Activated T-cell treated with anti-CD3 and anti-CD28 coated beads for 1 hour (primary cell): ENCODE measurements around the gene FAM107B.
"Not testable (repeated sequence)": the region's sequence is repeated elsewhere in the genome, so short reads cannot be mapped to it uniquely, and the experiment has no call there.

Experiments
- DNase-seq: peaks from one replicate; pipeline ENCODE4 v3.0.0-alpha.2; 2020; ENCODE audit warnings: low read depth

Gene FAM107B

GRCh38 chr10:14664345-14664744 lies 110.4 kb downstream of the FAM107B start:
- DNase-seq, result no peak

DNA sequence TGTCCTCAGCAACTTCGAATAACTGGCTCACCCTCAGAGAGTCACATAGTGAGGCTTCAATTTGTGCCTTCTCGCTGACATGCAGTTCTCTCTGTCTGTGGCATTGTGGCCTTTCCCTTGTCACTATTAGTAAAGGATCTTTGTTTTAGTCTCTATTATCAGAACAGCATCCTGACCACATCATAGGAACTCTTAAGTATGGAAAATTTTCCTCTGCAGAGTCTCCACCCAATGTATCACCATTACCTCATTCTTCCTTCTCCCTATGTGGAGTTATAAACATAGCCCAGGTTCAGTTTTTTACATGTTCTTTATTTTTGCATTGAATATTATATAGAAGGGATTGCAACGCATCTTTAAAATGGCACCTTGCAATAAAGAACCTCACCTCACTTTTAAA lies 112.9 kb downstream of the FAM107B start:
- DNase-seq, result no peak

GRCh38 chr10:14660831-14661230 lies 113.9 kb downstream of the FAM107B start:
- no peak for DNase-seq

- DNase-seq, result peak; percentile 12
Observed at GRCh38 chr10:14659626-14660196, 115.0 kb downstream of the FAM107B start.

DNA sequence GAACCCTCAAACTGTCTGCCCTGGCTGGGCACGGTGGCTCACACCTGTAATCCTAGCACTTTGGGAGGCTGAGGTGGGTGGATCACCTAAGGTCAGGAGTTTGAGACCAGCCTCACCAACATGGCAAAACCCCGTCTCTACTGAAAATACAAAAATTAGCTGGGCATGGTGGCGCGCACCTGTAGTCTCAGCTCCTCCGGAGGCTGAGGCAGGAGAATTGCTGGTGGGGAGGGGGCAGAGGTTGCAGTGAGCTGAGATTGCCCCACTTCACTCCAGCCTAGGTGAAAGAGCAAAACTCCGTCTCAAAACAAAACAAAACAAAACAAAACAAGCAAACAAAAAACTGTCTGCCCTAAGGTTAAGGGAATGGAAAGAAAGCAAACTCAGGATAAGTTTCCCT lies 115.6 kb downstream of the FAM107B start:
- DNase-seq, result not testable (repeated sequence)

- DNase-seq, result no peak
Observed at GRCh38 chr10:14658331-14659127, 116.2 kb downstream of the FAM107B start.

GRCh38 chr10:14656052-14656730 lies 118.5 kb downstream of the FAM107B start:
- DNase-seq, result no peak

DNA sequence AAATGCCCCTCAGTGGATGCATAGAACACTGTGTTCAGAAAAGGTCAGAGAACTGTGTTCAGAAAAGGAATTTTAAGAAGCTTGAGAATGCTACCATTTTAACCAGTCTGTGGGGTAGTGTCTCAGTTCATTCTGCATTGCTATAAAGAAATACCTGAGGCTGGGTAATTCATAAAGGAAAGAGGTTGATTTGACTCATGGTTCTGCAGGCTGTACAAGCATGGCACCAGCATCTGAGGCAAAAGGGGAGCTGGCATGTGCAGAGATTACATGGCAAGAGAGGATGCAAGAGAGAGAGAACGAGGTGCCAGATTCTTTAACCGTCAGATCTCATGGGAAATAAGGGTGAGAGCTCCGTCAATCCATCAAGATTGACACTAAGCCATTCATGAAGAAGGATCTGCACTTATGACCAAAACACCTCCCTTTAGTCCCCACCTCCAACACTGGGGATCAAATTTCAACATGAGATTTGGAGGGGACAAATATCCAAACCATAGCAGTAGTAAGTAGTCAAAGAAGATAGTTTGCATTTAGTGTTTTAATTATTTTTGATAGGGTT lies 119.8 kb downstream of the FAM107B start:
- no peak for DNase-seq

DNA sequence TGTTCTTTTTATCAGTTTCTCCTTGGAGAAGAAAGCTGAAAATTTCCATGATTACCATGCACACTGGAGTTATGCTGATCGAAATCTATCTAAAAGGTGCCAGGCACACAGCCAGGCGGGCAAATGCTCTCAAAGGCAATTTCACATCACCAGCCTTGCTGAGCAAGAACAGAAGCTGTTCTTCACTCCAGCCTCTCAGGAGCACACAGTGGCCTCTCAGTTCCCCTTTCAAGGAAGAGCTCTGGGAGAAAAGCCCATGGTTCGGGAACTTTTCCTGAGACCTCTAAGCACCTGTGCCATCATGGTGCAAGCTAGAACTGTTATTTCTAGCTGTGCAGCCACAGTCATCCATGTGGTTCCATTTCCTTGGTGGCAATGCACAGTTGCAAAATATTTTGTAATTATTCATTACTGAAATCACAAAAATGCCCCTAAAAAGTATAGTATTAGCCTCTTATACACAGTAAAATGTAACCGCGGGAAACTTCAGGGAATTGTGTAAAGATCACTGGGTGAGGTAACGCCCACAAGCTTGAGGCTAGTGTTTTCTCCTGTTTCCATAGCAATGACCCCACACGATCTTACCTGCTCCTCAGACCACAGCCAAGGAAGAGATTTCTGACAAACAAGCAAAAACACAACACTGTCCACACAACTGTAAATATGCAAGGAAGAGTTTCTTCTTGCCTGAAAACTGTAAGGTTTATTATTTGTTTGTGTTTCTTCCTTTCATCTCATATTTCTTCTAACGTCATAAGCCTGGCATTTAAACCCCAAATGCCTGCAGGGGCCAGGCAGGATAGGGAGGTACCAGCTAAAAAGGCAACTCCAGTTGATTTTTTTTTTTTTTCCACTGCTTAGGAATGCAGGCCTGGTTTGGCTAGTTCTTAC lies 121.2 kb downstream of the FAM107B start:
- DNase-seq, result no peak

GRCh38 chr10:14652816-14653215 lies 121.9 kb downstream of the FAM107B start:
- DNase-seq, result no peak

- DNase-seq, result no peak
Observed at GRCh38 chr10:14652067-14652466, 122.6 kb downstream of the FAM107B start.

GRCh38 chr10:14649739-14650138 lies 125.0 kb downstream of the FAM107B start:
- DNase-seq, result no peak

- DNase-seq, result no peak
Observed at GRCh38 chr10:14648946-14649345, 125.8 kb downstream of the FAM107B start.

DNA sequence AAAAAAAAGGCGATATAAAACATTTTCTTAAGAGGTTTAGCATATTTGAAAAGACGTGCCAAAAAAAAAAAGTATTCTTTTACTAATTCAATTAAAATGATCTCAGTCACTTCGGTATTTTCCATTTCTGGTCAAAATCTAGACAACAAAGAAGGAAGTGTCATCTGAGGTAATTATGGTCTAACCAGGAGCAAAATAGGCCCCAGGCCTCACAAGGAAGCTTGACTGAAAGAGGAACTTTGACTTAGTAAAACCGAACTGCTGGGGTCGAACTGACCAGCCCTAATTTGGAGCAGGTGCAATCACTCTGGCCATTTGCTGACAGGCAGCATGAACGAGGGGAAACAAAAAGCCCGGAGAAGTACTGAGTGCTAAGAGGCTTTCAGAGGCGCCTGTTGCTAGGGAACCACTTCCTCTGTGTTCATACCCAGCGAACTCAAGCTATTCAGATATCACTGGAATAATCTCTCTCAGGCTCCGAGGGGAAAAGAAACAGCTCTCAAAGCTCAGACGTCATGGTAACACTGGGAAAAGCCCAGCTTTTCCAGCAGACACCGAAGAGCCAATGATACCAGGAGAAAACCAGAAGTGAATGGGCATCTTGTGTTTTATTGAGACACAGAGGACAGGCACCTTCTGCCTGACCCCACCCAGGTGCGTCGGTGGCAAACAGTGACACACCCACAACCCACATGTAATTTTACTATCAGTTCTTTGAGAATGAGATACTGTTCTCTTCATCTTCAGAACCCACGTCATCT lies 126.5 kb downstream of the FAM107B start:
- peak; percentile 53 for DNase-seq

DNA sequence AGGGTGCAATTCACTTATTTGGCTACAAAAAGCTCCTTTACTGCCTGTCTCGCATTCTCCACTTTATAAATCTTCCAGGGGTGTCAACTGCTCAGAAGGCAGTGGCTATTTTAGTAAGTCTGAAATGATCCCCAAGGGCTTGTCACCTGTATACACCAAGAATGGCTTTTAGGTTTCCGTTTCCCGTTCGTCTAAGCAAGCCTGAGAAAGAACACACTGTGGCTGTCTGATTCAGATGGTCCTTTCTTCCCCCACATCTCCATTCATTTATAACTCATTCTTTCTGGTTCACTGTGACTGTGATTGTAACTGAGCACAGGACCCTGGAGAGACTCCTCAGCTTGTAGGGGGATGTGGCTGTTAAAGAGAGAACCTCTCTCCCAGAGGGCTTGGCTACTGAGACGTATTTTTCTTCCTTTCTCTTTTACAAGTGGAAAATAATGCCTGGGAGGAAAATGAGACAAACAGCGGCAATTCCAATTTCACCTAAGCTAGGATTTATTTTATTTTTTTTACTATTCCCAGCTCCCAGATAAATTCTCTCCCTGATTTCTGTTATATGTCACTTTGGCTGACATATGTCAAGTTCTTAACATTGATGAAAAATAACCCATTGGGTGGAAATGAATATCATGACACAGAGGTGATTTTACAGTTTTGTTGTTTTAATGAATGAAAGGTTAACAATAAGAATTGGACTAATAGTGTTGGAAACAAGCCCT lies 129.3 kb downstream of the FAM107B start:
- no peak for DNase-seq

DNA sequence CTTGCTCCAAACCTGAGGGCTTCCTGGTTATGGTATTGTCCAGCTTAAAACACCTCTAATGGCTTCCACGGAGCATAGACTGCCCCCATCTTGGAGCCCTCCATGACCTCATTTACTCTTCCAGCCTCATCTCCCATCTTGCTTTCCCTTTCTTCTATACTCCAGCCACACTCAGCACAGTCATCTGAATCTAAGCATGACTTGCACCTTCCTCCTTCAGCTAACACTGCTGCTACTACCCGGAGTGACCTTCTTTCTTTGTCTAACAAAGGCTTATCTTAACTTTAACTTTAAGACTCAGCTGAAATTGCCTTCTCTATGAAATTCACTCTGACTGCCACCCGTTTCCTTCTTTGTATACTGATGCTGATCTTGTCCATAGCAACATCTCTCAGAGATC lies 135.1 kb downstream of the FAM107B start:
- no peak for DNase-seq

DNA sequence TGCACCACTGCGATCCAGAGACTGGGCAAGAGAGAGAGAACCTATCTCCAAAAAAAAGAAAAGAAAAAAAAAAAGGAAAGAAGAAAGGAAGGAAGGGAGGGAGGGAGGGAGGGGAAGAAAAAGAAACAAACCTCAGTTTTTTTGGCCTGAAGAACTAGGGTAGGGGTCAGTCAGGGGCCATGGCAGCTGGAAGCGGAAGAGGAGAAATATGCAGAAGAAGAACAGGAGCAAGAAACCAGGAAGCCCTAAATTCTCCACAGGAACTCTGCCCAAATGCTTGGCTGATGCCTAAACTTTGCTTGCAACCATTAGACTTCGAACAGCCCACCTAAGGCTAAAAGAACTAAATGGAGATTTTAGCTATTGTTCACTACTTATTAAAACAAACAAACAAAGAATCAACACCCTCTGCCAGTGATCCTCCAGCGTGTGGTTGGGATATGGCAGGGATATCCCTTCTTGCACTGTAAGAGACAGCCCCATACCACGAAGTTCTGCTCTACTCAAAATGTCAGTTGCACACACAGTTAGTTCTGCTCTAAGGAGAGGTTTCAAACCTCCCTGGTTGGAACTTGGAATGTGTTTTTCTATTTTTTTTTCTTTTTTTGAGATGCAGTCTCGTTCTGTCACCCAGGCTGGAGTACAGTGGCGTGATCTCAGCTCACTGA lies 139.5 kb downstream of the FAM107B start:
- DNase-seq, result no peak

GRCh38 chr10:14634572-14634971 lies 140.1 kb downstream of the FAM107B start:
- DNase-seq, result not testable (repeated sequence)

DNA sequence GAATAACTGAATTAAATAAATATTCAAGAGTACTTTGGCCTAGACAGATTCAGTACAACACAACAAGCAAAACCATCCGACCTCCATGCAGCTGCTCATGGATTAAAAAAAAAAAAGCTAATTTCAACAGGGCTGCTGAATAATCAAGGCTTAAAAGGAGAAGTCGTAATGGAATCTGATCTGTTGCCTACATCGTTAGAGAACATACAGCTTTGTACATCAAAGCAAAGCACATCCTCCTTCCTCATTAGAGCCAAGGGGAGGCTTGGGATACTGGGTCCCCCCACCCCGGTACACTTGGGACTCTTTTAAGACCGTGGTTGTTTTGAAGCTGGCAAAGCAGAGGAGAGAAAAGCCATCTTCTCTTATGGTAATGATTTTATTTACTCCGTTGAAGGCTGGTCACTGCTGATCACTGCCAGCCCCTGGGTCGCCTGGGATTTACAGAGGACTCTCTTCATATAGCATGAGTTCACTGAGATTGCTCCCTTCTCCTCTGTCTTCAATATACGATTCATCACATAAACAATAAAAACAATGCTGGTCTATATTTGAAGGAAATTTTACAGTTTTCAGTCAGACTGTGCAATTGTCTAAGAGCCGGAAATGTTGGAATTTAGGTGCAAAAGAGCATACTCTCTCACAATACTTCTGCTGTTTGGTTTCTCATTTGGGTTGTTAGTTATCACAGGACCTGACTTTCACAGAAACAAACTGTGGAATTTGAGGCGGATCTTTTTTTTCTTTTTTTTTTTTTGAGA lies 148.8 kb downstream of the FAM107B start:
- no peak for DNase-seq
